Astrocyte of the spinal cord (primary cell): ENCODE data around the gene DDX39B.
"Not testable (repeated sequence)": the region's sequence is repeated elsewhere in the genome, so short reads cannot be mapped to it uniquely, and the experiment has no call there.

Experiments used
- DNase-seq: peaks from one replicate; pipeline ENCODE4 v3.0.0; 2011; ENCODE audit warnings: low read depth, low spot score
- H3K4me3 ChIP-seq: 2 replicates; pipeline ENCODE4 v1.5.1; 2011; ENCODE audit warnings: low read depth, mild to moderate bottlenecking, low read length, moderate library complexity
- CTCF ChIP-seq: IDR thresholded peaks from 2 replicates; pipeline ENCODE4 v1.5.1; 2012; ENCODE audit warnings: low read depth, mild to moderate bottlenecking, low read length, inconsistent platforms
- in situ Hi-C: cut with HindIII; loops from 2 replicates; pipeline ENCODE4 v1.10.0; 2017; ENCODE audit warnings: low sequenced_read_pairs

DDX39B gene

GRCh38 chr6:31558631-31559500 lies 17.1 kb upstream of the DDX39B start:
- no peak overlapping the region for H3K4me3 ChIP-seq
- TF ChIP-seq CTCF, result no peak
- in situ Hi-C loops, result no loop called here
- no peak for DNase-seq

- H3K4me3 ChIP-seq, result no peak overlapping the region
- no peak for DNase-seq
- in situ Hi-C loops, result no loop called here
- no peak for TF ChIP-seq CTCF
Measured at GRCh38 chr6:31558318-31558625, 16.5 kb upstream of the DDX39B start.

- no peak for DNase-seq
- H3K4me3 ChIP-seq, result no peak overlapping the region
- no peak for TF ChIP-seq CTCF
- in situ Hi-C loops, result no loop called here
Measured at GRCh38 chr6:31557443-31558317, 15.9 kb upstream of the DDX39B start.

- no peak for TF ChIP-seq CTCF
- no peak overlapping the region for H3K4me3 ChIP-seq
- DNase-seq, result no peak
- in situ Hi-C loops, result no loop called here
Measured at GRCh38 chr6:31556307-31556706, 14.5 kb upstream of the DDX39B start.

- peak; percentile 46 for DNase-seq
- in situ Hi-C loops, H3K4me3 ChIP-seq: not testable (repeated sequence)
- peak; percentile 43 for TF ChIP-seq CTCF
Measured at GRCh38 chr6:31551371-31551770, 9.6 kb upstream of the DDX39B start.

- in situ Hi-C loops, result no loop called here
- H3K4me3 ChIP-seq, result no peak overlapping the region
- no peak for DNase-seq
- TF ChIP-seq CTCF, result no peak
Measured at GRCh38 chr6:31548544-31548873, 6.7 kb upstream of the DDX39B start.
